Measurements from ENCODE around the gene PACSIN2.
"Not testable (repeated sequence)": the region's sequence is repeated elsewhere in the genome, so short reads cannot be mapped to it uniquely, and the experiment has no call there.

DNA sequence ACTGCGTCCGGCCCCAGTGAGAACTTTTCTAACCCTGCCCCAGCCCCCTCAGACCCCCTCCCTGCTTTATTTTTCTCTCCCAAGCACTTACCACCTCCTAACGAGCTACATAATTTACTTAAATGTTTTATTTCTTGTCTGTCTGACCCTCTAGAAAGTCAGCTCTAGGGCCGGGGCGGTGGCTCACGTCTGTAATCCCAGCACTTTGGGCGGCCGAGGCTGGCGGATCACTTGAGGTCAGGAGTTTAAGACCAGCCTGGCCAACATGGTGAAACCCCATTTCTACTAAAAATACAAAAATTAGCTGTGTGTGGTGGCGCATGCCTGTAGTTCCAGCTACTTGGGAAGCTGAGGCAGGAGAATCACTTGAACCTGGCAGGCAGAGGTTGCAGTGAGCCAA lies 89.9 kb downstream of the PACSIN2 start:
- TF ChIP-seq, protein P1, sequence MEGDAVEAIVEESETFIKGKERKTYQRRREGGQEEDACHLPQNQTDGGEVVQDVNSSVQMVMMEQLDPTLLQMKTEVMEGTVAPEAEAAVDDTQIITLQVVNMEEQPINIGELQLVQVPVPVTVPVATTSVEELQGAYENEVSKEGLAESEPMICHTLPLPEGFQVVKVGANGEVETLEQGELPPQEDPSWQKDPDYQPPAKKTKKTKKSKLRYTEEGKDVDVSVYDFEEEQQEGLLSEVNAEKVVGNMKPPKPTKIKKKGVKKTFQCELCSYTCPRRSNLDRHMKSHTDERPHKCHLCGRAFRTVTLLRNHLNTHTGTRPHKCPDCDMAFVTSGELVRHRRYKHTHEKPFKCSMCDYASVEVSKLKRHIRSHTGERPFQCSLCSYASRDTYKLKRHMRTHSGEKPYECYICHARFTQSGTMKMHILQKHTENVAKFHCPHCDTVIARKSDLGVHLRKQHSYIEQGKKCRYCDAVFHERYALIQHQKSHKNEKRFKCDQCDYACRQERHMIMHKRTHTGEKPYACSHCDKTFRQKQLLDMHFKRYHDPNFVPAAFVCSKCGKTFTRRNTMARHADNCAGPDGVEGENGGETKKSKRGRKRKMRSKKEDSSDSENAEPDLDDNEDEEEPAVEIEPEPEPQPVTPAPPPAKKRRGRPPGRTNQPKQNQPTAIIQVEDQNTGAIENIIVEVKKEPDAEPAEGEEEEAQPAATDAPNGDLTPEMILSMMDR (IDR thresholded peaks at IDR 0.05), result not testable (repeated sequence)
- TF ChIP-seq, protein P2, sequence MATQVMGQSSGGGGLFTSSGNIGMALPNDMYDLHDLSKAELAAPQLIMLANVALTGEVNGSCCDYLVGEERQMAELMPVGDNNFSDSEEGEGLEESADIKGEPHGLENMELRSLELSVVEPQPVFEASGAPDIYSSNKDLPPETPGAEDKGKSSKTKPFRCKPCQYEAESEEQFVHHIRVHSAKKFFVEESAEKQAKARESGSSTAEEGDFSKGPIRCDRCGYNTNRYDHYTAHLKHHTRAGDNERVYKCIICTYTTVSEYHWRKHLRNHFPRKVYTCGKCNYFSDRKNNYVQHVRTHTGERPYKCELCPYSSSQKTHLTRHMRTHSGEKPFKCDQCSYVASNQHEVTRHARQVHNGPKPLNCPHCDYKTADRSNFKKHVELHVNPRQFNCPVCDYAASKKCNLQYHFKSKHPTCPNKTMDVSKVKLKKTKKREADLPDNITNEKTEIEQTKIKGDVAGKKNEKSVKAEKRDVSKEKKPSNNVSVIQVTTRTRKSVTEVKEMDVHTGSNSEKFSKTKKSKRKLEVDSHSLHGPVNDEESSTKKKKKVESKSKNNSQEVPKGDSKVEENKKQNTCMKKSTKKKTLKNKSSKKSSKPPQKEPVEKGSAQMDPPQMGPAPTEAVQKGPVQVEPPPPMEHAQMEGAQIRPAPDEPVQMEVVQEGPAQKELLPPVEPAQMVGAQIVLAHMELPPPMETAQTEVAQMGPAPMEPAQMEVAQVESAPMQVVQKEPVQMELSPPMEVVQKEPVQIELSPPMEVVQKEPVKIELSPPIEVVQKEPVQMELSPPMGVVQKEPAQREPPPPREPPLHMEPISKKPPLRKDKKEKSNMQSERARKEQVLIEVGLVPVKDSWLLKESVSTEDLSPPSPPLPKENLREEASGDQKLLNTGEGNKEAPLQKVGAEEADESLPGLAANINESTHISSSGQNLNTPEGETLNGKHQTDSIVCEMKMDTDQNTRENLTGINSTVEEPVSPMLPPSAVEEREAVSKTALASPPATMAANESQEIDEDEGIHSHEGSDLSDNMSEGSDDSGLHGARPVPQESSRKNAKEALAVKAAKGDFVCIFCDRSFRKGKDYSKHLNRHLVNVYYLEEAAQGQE (IDR thresholded peaks at IDR 0.05; ENCODE audit: insufficient read depth in 1 of 2, low read depth in 2 of 2, low read length in 1 of 2), result not testable (repeated sequence)
